Left colon (tissue), 2 donors: Measurements from ENCODE around the gene PPFIA2. TPM values are rescaled to one million over a fixed set of nuclear protein-coding genes. Genes with fewer than 3 reads are reported as not detected.

ENCODE experiments used
- ATAC-seq: fragments of 200-7000 bp; cut with Tn5 transposase; one replicate; pipeline ENCODE4 v1.9.1; 2020; ENCODE audit warnings: mild to moderate bottlenecking, moderate library complexity
- DNase-seq, 2 donors: peaks; one replicate each; pipeline ENCODE4 v3.0.0-alpha.2; 2020
- intact Hi-C, 2 donors: fragments of 100-400 bp; cut with DNase I in 1 of 2; cut with micrococcal nuclease in 1 of 2; formaldehyde crosslinking; loops; one replicate each; pipeline versions ENCODE4 v1.11.2 to v1.14.0; 2022; cut with DNase I, micrococcal nuclease
- total RNA-seq, 2 donors: library from RNA; stranded (reverse); fragmentation: NEBNext Ultra II Directional; extraction: Animal tissue kit (Norgen Biotek cat#: 25700); gene quantifications; one replicate each; pipeline ENCODE4 v1.2.1, GENCODE V29; 2021
- donor health status: DM: no; HTN: no; CAD: no.
- donor health status: DM: yes; HTN: yes; CAD: no.

Gene PPFIA2
- total RNA-seq, 2 donors from 2014 or later, result 1.1 to 2.2 TPM

DNA sequence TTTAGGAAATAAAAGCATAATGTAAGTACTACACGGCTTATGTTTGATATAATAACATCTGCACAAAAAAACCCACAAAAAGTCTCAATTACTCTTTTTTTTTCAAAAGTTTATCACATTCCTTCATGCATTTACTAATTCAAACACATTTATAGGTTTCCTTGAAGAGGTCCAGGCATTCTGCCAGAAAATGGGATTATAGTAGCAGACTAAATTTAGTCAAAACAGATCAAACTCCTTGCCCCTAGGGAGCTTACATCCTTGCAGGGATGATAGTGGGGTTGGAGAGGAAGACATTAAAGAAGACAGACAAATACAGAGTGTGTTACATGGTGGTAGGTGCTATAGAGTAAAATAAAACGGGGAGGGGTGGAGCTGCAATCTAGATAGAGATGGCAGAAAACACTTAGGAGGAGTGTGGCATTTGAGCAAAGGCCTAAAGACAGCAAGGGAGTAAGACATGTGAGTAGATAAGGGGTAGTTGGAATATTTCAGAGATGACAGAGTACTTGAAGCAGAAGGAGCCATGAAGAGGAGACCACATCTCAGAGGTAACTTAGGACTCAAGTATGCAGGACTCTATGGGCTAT, 266.9 kb downstream of the PPFIA2 start:
- no peak for ATAC-seq
- intact Hi-C loops, result no loop called here
- no peak for DNase-seq

DNA sequence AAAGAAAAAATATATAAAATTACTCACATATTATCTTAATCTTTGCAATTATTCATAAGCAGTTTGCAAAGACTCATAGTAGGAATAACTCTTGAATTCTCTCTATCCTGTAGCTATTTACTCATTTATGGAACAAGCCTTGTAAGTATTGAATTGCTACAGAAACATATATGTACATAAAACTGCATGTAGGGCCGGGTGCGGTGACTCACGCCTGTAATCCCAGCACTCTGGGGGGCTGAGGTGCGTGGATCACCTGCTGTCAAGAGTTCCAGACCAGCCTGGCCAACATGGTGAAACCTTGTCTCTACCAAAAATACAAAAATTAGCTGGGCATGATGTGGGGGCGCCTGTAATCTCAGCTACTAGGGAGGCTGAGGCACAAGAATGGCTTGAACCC, 286.2 kb downstream of the PPFIA2 start:
- intact Hi-C loops, result no loop called here
- DNase-seq (no peak), ATAC-seq (no peak)

DNA sequence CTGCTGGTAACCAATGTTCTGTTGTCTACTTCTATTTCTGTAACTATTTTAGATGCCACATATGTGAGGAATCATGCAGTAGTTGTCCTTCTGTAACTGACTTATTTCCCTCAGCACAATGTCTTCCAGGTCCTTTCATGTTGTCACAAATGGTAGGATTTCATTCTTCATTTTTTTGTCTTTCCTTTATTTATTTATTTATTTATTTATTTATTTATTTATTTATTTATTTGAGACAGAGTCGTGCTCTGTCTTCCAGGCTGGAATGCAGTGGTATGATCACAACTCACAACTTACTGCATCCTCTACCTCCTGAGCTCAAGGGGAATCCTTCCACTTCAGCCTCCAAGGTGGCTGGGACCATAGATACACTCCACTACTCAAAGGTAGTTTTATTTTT, 288.2 kb downstream of the PPFIA2 start:
- DNase-seq (no peak), ATAC-seq (no peak)
- intact Hi-C loops, result no loop called here

DNA sequence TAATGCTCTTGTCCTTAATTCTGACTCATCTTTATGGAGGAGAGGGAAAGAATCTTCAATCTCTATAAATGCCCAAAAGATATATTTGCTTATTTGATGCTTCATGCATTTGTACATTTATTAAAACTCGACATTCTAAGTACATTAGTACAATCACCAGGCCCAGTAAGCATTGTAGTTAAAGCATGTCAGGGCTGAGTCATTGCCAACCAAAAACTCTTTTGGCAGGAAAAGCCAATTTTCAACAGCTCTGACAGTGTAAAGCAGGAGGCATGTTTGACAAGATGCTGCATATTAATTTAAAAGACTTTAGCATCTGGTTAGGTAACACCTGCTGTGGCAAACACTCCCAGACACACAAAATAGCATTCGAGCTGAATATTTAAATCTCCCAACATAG, 290.9 kb downstream of the PPFIA2 start:
- ATAC-seq, result no peak
- no peak for DNase-seq
- intact Hi-C loops, result no loop called here

DNA sequence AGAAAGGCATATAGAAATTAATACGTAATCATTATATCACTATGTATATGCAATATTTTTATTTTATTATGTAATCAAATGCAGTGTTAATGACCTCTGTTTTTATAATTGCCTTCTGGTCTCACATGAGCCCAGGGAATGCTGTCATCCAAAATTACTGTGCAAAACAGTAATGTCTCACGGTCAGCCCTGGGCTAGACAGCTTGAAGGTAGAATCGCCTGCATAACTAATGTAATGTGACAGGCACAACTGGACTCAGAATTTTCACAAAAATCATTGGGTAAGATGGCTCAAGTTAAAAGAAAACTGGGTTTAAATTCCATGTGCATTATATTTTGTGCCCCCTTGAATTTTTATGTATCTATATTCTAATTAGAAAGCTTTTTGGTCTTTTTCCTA, 293.3 kb downstream of the PPFIA2 start:
- no peak for DNase-seq
- ATAC-seq, result no peak
- intact Hi-C loops, result no loop called here

DNA sequence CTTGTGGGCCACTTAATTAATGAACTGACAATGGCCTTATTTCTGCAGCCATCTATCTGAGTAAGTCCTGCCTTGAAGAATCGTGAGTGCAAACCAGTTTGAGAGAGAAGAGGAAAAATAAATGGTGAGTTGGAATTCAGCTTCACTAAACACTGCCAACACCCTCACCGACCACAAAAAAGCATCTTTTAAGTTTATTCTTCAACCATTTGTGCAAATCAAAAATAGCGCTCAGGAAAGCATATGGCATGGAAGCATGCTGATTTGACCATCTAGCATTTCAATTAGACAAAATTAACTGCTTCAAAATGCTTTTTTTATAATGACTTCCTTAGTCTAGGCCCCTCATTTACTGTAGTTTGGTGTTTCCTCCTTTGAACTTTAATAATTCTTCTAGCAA, 294.0 kb downstream of the PPFIA2 start:
- ATAC-seq (no peak), DNase-seq (no peak)
- intact Hi-C loops, result no loop called here

DNA sequence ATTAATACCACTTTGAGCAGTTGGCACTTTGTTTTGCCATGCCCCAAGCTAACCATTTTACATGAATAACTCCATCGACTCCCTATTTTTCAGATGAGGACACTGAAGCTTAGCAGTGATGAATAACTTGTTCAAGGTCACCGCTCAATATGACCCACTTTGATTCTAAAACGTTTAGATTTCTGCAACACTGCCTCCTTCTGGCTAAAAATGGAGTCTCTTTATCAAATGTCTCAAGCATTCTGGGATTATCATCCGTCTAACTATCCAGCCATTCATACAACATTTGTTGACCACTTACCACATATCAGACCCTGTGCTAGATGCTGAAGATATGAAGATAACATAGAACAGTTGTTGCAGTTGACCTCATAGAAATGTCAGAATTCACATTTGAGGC, 298.0 kb downstream of the PPFIA2 start:
- no peak for DNase-seq
- ATAC-seq, result no peak
- intact Hi-C loops, result no loop called here

DNA sequence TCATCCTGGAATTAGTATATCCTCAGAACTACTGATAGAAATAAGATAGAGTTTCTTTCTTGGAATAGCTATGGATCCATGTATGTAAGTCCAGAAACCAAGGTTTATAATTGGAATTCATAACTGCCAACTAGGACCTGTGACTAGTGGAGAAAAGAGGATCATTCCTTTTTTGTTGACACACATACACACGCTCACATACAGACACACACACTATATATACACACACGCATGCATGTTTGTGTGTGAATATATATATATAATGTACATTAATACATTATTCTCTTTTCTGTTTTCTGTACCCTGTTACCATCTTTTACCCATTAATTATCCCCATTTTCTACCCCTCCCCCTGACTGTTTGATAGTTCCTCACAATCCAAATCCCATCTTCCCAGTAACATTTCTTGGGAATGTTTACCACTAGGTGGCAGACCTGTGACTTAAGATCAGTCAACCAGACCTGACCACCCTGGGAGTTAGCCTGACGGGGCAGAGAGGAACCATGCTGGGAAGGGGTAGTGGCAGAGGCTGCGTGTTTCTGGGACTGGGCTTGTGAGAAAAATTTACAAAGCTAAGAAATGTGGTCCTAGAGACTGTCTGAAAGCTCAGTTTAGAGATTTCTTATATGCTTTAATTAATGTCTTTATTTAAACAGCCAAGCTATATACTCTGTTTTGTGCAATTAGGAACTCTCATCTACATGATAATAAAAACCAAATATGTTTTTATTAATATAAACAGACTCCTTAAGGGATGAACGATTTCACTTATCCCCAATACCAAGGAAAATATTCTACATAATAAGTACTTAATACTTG, 308.0 kb downstream of the PPFIA2 start:
- DNase-seq (peak in 1 of 2 donors; percentile 7), ATAC-seq (peak; percentile 55)
- intact Hi-C loops, result loop anchor here in 1 of 2 donors (10.0 kb wide), 1 partner anchor 174 kb away; no protein-coding TSS in a partner anchor

DNA sequence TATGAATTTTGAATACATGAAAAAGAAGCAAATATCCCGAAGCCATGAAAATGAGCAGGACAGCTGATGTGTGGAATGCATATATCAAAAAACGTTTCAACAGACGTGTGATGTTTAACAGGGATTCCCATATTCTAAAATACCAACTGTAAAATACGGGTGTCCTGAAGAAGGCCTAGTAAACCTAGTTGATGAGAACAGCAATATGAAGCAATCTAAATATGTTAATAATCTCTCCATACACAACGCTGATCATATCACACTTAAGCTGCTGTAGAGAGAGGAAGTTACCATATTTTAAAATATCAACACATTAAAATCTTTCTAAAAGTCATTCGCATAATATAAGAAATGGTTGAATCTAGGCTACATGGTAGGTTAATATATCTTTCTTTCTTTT, 317.5 kb downstream of the PPFIA2 start:
- intact Hi-C loops, result no loop called here
- ATAC-seq, result no peak
- DNase-seq, result no peak

DNA sequence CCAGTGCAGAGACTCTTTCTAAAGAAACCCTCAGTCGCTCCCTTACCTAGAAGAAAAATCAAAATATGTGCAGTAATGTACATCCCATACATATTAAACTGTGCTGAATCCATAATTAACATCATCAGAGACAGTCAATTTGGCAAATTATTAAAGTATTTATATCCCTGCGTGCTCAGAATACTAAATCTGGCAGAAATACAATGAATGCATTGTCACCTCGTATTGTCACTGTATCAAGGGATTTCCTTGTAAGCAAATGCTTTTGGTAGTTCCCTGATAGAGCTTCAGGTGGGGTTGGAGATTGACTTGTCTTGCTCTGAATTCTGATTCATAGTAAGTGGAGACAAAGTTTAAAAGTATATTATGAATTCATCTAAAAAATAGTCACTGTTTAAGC, 319.1 kb downstream of the PPFIA2 start:
- ATAC-seq, result no peak
- no peak for DNase-seq
- intact Hi-C loops, result no loop called here

DNA sequence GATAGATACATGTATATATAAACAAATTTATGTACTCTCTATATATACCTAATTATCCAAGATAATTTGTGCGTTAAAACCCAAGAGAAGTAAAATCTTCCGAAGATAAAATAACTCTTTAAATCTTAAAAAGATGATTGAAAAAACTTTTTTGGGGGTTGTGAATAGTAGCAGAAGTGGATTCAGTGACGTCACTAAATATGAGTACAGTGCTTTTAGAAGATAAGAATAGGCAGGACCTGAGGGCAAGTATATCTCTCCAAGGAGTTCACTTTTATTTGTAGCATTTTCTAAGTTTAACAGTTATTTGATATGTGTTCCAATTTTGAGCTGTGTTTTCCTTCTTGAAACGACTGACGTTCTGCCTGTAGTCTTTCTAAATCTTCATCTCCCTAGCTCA, 319.8 kb downstream of the PPFIA2 start:
- intact Hi-C loops, result no loop called here
- DNase-seq, result no peak
- ATAC-seq, result no peak

DNA sequence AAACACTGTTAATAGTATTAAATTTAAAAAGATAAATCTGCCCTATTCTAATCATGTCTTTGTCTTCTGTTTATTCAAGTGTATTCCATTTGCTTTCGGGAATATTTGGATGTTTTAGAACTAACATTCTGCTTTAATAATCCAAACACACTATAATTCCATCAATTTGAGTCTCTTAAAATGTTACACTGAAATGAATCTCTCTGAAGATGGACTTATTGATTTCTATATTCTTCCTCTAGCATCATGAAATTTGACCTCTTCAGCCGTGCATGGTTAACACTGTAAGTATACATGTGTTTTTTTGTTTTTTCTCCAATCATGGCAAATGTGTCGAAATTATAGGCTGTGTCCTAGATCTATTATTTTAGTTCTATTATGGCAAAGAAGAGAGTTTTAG, 342.1 kb downstream of the PPFIA2 start:
- intact Hi-C loops, result no loop called here
- DNase-seq (no peak), ATAC-seq (no peak)

DNA sequence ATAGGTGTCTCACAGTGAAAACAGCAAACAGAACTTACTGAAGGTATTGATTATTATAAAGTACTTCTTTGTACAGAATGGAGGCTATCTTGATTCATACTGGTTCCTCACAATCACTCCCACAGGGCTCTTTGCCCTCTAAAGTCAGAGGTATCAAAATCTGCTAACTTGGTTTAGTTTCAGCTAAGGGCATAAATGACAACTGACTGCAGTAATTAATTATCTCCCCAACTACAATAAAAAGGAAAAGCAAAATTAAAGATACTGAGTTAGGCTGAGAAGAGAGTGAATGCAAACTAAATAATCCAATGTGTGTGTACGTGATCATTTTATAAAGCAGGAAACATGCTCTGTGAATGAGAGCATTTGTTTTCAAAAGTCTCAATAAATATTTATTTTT, 342.6 kb downstream of the PPFIA2 start:
- DNase-seq (no peak), ATAC-seq (no peak)
- intact Hi-C loops, result no loop called here

DNA sequence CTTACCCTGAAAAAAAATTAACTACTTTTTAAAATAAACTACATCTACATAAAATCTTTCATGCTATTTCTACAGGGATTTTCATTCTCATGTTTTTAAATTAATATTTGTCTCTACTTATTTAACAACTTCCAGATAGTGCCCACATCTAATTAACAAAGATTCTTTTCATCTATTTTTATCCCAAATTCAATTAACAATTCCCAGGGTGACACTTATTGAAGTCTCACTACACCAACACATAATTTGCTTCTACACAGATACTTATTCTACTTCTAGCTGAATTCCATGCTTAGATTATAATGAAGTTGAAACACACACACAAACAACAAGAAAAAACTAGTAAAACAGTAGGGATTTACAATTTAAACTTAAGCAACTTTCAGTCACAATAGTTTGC, 344.7 kb downstream of the PPFIA2 start:
- DNase-seq, result no peak
- no peak for ATAC-seq
- intact Hi-C loops, result no loop called here

DNA sequence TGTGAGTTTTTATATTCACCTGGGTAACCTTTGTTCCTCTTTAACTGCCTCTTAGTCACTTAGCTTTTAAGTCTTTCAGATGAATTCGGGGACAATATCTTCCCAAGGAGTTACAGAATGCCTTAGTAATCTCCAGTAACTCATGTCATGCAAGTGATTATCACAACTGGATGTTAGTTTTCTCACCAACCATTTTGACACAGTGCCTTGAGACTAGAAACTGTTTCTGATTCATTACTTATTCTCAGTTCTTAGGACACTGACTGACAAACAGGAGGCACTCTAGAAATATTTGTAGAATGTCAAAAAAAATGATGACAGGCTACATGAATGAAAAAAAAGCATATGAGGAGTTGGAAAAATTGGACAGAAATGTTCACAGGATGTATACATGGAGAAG, 346.2 kb downstream of the PPFIA2 start:
- no peak for ATAC-seq
- DNase-seq, result no peak
- intact Hi-C loops, result no loop called here

DNA sequence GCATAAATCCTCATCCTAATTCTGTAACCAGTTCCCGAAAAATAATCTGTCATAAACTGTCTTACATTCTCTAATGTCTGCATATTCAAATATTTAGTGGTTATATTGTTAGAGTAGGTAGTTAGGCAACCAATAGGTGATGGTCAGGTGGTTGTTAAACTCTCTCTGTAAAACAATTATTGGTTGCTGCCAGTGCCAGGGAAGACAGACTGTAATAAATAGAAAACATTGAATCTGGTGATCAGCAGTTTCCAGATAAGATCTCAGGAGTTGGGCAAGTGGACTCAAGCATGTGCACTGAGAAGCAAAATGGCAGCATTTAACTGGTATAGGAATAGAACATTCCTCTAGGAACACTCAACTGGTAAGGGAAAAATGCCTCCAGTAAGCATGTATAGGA, 355.8 kb downstream of the PPFIA2 start:
- no peak for ATAC-seq
- no peak for DNase-seq
- intact Hi-C loops, result no loop called here

DNA sequence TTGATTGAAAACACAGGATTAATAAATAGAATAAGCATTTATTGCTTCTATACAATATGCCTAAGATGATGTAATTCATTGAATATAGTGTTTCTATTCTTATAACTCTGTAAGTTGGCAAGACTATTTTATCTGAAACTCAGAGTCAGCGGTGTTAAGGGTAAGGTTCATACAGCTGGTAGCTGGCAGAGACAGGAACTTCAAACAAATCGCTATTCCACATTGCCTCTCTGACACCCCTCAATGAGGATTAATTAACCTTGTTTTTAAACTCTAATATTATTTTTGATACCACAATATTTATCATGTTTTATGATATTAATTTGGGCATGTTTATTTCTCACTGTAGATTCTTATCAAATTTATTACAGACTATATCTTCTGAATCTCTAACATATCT, 357.9 kb downstream of the PPFIA2 start:
- intact Hi-C loops, result no loop called here
- DNase-seq, result no peak
- ATAC-seq, result no peak

DNA sequence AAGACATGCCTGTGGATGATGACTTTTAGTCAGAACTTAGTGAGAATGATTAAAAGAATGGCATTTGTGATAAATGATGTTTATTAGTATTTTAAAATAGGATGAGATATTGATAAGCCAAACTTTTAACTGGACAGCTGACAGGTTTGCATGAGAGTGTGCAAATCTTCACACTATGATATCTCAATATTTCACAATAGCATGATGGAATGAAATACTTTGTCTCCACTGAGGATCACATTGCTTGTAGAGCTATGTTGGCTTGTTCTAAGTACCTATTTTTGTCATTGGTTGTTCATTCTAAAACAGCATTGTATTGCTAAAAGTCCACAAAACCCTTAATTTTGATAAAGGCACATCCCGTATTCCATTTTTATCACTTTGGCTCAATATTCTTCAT, 359.1 kb downstream of the PPFIA2 start:
- intact Hi-C loops, result no loop called here
- DNase-seq (no peak), ATAC-seq (no peak)

DNA sequence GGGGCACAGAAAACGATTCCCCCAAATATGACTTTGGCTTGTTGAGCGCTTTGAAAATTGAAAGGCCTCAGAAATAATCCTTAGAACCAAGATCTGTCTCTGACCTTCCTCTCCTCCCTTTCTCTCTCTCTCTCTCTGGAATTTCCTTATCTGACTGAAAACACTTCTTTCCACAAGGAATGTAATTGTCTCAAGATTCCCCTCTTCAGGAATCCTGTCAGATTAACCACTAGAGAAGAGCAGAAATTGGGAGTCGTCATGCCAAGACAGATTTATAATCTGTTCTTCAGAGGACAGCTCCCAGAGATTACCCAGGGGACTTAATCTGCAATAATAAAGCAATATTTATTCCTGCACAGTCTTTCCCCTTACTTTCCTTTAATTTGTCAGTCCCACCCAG, 363.7 kb downstream of the PPFIA2 start:
- DNase-seq (no peak), ATAC-seq (no peak)
- intact Hi-C loops, result no loop called here

DNA sequence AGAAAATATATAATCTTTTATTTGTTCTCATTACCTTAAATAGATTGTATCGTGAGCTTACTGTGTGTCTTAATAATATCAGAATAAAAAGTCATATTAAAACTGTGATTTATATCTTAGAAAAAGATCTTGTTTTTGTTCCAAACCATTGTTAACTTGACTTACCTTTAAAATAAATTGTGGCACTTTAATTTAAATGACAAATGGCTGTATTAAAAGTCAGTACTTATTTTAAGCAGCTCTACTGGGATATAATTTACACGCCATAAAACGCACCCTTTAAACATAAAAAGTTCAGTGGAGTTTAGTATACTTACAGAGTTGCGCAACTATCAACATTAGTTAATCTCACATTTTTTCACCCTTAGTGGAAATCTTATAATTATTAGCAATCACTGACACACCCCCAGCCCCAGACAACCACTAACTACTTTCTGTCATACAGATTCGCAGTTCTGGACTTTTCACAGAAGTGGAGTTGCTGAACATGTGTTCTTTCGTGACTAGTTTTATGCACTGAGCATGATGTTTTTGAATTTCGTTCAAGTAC, 369.5 kb downstream of the PPFIA2 start:
- intact Hi-C loops, result no loop called here
- no peak for ATAC-seq

DNA sequence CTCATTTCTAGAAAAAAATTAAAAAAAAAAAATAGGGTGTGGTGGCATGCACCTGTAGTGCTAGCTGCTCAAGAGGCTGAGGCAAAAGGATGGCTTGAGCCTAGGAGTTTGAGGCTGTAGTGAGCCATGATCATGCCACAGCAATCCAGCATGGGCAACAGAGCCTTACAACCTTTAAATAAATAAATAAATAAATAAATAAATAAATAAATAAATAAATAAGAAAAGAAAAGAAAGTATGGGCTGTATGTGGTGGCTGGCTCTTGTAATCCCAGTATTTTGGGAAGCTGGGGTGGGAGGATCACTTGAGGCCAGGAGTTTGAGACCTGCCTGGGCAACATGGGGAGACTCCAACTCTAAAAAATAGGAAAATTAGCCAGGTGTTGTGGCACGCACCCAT, 373.0 kb downstream of the PPFIA2 start:
- no peak for ATAC-seq
- intact Hi-C loops, result no loop called here
- no peak for DNase-seq

More for the DNA sequence above, 369.5 kb downstream of the PPFIA2 start:
- no peak for DNase-seq
